ENCODE measurements around the gene ST7. TPM values are rescaled to one million over a fixed set of nuclear protein-coding genes. Genes with fewer than 3 reads are reported as not detected.

The ST7 gene
- total RNA-seq, 1 donor from 2014 or later: 22.2 TPM

- DNase-seq (ENCODE audit: low spot score) (no peak), ATAC-seq (peak; percentile 21)
Measured at GRCh38 chr7:117048882-117049281, 95.6 kb downstream of the ST7 start.

DNA sequence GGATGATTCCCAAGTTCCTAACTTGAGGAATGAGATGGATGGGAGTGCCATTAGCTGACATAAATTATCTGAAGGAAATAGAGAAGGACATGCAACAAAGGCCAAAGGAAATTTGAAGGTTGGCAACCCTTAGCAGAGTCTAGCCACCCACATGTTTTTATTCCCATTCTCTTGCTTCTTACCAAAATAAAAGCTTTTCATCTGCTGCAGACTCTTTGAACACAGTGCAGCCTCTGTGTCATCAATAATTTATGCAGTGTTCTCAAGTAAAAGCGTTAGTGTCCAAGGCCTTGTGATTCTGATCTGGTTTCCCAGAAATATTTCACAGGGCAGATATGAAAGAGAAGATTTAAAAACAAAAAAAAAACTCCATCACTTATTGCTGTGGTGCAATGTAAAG, 98.5 kb downstream of the ST7 start:
- DNase-seq (ENCODE audit: low spot score): no peak
- ATAC-seq: no peak

GRCh38 chr7:117053432-117053831, 100.1 kb downstream of the ST7 start:
- DNase-seq (ENCODE audit: low spot score) (no peak), ATAC-seq (no peak)

GRCh38 chr7:117061751-117062150, 108.5 kb downstream of the ST7 start:
- DNase-seq (ENCODE audit: low spot score): no peak
- ATAC-seq: no peak

- DNase-seq (ENCODE audit: low spot score) (no peak), ATAC-seq (no peak)
Measured at GRCh38 chr7:117062300-117062699, 109.0 kb downstream of the ST7 start.

- ATAC-seq (no peak), DNase-seq (ENCODE audit: low spot score) (no peak)
Measured at GRCh38 chr7:117064688-117065087, 111.4 kb downstream of the ST7 start.

- ATAC-seq (no peak), DNase-seq (ENCODE audit: low spot score) (no peak)
Measured at GRCh38 chr7:117065571-117066150, 112.4 kb downstream of the ST7 start.

- DNase-seq (ENCODE audit: low spot score) (no peak), ATAC-seq (no peak)
Measured at GRCh38 chr7:117066668-117067067, 113.4 kb downstream of the ST7 start.

DNA sequence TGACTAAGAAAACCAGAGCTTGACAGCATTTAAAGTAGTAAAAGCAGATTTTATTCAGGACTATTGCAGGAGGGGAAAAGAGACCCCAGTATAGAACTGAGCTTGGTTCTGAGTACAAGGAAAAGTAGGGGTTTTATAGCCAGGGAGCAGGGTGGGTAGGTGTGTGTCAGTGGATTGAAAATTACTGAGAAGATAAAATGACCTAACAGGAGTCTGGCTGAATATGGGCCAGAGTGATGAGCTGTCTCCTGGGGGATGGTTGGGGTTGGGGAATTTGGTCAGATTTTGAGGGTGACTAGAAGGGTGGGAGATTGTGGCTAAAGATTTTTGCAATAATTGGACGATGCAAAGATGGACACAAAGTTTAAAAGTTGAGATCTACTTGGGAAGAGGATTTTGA, 114.0 kb downstream of the ST7 start:
- DNase-seq (ENCODE audit: low spot score): no peak
- ATAC-seq: no peak

DNA sequence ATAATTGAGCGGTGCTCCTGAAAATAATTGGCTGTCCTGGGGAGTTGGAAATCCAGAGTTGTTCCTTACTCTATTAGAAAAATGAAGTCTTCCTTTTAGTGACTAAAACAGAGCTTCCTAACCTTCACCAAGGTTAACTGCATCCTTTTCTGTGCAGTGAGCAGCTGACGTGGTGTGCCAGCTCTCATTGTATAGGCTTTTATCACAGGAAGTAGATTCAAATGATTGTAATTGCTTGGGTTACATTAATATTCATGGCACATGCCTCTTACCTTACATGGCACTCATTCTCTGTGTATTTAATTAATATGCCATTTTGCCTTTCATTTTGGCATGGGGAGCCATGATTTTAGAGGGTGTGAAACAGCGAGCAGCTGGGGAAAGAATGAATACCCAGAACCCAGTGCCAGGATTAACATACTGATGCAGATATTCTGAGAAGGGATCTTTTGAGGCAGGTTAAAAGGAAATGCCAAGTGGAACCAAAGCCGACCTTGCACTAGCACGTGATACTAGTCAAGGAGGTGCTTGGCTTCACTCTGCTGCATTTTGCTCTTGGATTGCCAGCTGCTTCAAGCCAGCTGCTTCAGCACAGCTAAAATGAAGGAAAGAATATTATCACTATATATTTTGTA, 115.3 kb downstream of the ST7 start:
- DNase-seq (ENCODE audit: low spot score): no peak
- no peak for ATAC-seq

- ATAC-seq (no peak), DNase-seq (ENCODE audit: low spot score) (no peak)
Measured at GRCh38 chr7:117069379-117069778, 116.1 kb downstream of the ST7 start.

DNA sequence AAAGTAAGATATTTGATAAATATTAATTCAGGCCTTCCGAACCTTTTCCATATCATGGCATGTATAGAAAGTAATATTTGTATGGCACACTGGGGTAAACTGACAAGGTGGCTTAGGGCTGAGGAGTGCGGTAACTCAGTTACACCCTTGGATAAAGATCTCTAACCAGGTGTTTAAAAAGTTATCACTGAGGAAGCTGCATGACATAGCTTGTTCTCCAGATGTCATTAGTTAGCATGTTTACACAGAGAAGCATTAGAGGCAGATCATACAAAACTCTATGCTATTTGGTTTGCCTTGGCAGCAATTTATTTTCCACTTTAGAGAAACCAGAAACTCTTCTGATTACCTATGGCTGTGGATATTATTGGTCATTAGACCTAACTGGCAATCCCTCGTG, 118.2 kb downstream of the ST7 start:
- ATAC-seq (no peak), DNase-seq (ENCODE audit: low spot score) (no peak)

DNA sequence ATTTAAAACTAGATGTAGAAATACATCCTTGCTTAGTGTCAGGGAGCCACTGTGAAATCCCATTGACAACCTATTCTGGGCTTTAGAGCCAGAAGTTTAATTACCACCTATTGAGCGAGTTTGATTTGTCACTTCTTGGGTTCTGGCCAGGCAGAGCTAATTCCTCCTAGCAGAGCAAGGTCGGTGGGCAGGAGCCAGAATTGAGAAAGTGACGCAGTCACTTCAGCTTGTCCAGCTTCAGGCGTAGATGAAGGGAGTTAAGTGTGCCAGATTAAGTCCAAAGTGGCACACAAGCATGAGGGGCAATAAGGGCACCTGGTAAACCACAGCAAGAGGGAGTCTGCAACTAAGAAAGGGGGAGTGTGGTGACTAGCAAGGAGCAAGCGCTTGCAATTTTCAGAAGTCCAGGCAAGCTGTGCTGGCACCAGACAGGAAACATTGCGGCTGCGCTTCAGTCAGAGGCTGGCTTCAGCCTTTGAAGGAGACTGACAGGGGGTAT, 119.4 kb downstream of the ST7 start:
- DNase-seq (ENCODE audit: low spot score) (peak; percentile 65), ATAC-seq (peak; percentile 64)

- DNase-seq (ENCODE audit: low spot score): no peak
Measured at GRCh38 chr7:117074378-117074777, 121.1 kb downstream of the ST7 start.

GRCh38 chr7:117075934-117076333, 122.6 kb downstream of the ST7 start:
- no peak for ATAC-seq

More at GRCh38 chr7:117074378-117074777, 121.1 kb downstream of the ST7 start:
- no peak for ATAC-seq

DNA sequence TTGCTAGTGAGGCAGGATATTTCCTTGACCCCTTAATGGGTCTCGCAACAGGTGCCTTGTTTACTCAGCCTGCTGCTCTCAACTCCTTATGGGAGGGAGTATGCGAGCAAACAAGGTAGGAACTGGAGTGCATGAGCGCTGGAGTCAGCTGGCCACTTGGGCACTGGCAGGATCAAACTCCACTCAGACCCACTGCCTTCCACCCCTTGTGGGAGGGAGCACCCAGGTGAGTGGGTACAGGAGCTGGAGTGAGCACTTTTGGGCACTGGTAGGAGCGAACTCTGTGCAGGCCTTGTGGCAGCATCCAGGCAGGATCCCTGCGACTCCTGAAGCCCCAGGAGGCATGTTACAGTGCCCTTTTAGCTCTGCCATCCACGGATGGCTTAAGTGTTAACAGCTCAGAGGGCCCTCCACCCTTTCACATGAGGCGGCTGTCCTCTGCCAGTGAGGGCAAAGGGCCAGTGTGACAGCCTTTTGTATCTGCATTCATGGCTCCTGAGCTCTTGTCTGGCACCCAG, 123.2 kb downstream of the ST7 start:
- peak; percentile 79 for DNase-seq (ENCODE audit: low spot score)
- peak; percentile 83 for ATAC-seq

More at GRCh38 chr7:117075934-117076333, 122.6 kb downstream of the ST7 start:
- no peak for DNase-seq (ENCODE audit: low spot score)

DNA sequence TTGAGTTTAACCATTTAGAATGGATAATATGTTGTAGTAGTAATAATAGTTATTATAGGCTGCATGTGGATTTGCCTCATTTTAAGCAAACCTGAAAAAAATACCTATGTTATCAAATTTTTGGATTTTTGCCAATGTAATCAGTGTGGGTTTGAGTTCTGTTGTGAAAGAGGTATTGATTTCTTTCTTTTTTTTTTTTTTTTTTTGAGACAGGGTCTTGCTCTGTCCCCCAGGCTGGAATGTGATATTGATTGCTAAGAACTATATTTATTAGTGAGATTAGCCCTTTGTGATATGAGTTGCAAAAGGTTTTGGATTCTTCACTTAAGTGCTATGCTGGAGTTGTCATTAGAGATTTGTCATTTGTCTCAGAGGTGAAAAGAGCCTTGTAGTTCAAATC, 124.4 kb downstream of the ST7 start:
- no peak for ATAC-seq
- no peak for DNase-seq (ENCODE audit: low spot score)

DNA sequence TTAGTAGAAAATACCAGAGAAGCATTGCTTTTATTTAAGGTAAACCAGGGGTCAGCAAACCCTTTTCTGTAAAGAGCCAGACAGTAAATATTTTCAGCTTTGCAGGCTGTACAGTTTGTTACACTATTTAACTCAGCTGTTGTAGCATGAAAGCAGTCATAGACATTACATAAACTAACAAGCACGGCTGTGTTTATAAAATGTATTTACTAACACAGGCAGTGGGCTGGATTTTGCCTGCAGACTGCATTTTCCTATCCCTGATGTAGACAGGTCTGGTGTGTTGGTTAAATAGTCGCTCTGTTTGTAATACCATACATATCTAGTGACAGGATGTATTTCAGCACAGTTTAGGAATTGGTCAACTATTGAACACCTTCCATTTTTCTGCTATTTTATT, 129.3 kb downstream of the ST7 start:
- ATAC-seq: no peak
- DNase-seq (ENCODE audit: low spot score): no peak

DNA sequence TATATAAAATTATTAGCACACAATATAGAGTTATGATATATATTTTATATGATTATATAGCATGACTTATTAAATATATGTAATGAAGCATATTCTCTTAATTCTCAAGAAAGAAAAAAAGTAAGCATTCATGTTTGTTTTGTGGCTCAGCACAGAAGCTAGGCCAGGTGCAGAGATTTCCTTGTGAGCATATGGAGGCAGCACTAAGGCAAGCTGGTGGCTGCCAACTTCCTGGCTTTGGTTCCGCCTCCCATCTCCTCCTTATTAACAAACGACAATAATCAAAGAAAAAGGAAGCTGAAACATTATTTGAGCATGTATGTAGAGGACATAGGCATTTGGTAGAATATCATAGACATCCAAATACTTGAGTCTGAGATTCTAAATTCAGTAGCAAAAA, 130.3 kb downstream of the ST7 start:
- DNase-seq (ENCODE audit: low spot score): no peak
- ATAC-seq: no peak

- ATAC-seq (no peak), DNase-seq (ENCODE audit: low spot score) (no peak)
Measured at GRCh38 chr7:117084286-117084685, 131.0 kb downstream of the ST7 start.

DNA sequence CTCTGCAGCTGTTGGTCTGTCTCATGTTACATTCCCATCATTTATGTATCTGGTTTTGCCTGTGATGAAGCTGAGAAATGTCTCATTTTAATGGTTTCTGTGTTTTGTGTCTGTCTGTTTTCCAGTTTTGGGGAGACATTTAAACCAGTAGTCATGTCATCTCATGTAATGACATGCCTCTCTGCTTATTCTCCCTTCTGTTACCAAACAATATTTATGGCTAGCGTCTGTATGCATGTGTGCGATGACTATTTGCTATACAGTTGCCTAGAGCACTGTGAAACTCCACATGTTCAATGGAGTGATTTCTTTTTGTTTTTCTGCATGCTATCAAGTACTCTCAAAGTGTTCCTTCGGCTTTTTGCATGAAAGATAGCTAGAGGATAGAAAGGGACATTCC, 132.0 kb downstream of the ST7 start:
- ATAC-seq: no peak
- no peak for DNase-seq (ENCODE audit: low spot score)

GRCh38 chr7:117085769-117086463, 132.6 kb downstream of the ST7 start:
- DNase-seq (ENCODE audit: low spot score) (no peak), ATAC-seq (no peak)

All from left lobe of liver (tissue), 2 donors.